Astrocyte of the spinal cord (primary cell): ENCODE data around the gene KLF7.

Source experiments
- DNase-seq: peaks from one replicate; pipeline ENCODE4 v3.0.0; 2011; ENCODE audit warnings: low read depth, low spot score
- H3K4me3 ChIP-seq: 2 replicates; pipeline ENCODE4 v1.5.1; 2011; ENCODE audit warnings: low read depth, mild to moderate bottlenecking, low read length, moderate library complexity
- in situ Hi-C: cut with HindIII; loops from 2 replicates; pipeline ENCODE4 v1.10.0; 2017; ENCODE audit warnings: low sequenced_read_pairs
- TF ChIP-seq, protein P1 (sequence below): IDR thresholded peaks from 2 replicates; pipeline ENCODE4 v1.5.1; 2012; ENCODE audit warnings: low read depth, mild to moderate bottlenecking, low read length, inconsistent platforms

Gene KLF7

GRCh38 chr2:207136874-207137273 is 28.9 kb downstream of the KLF7 start:
- in situ Hi-C loops, result no loop called here
- TF ChIP-seq, protein P1, sequence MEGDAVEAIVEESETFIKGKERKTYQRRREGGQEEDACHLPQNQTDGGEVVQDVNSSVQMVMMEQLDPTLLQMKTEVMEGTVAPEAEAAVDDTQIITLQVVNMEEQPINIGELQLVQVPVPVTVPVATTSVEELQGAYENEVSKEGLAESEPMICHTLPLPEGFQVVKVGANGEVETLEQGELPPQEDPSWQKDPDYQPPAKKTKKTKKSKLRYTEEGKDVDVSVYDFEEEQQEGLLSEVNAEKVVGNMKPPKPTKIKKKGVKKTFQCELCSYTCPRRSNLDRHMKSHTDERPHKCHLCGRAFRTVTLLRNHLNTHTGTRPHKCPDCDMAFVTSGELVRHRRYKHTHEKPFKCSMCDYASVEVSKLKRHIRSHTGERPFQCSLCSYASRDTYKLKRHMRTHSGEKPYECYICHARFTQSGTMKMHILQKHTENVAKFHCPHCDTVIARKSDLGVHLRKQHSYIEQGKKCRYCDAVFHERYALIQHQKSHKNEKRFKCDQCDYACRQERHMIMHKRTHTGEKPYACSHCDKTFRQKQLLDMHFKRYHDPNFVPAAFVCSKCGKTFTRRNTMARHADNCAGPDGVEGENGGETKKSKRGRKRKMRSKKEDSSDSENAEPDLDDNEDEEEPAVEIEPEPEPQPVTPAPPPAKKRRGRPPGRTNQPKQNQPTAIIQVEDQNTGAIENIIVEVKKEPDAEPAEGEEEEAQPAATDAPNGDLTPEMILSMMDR, result no peak
- no peak overlapping the region for H3K4me3 ChIP-seq
- DNase-seq, result no peak

- TF ChIP-seq, protein P1, result no peak
- no peak overlapping the region for H3K4me3 ChIP-seq
- no peak for DNase-seq
- in situ Hi-C loops, result no loop called here
Measured at GRCh38 chr2:207135801-207136457, 29.8 kb downstream of the KLF7 start.

GRCh38 chr2:207135340-207135739 is 30.4 kb downstream of the KLF7 start:
- no peak overlapping the region for H3K4me3 ChIP-seq
- in situ Hi-C loops, result no loop called here
- TF ChIP-seq, protein P1, result no peak
- DNase-seq, result peak; percentile 53

GRCh38 chr2:207133820-207134519 is 31.8 kb downstream of the KLF7 start:
- DNase-seq, result peak; percentile 93
- in situ Hi-C loops, result no loop called here
- H3K4me3 ChIP-seq, result no peak overlapping the region
- TF ChIP-seq, protein P1, result no peak

DNA sequence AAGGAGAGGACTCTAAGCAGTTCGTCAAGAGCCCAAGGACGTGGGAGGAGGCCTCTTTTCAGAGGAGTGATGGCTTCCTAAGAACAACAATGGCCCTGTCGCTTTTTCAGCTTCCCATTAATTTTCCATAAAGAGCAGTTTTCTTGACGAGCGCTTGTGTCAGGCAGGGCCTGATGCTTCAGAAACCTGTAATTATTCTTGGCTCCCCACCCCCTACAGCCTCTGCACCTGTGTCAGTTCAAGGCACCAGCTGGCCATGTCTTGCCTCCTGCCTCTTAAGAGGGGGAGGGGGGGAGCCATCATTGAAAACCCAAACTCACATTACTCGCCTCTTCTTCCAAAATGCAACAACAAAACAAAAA is 32.3 kb downstream of the KLF7 start:
- no peak for DNase-seq
- TF ChIP-seq, protein P1, result no peak
- no peak overlapping the region for H3K4me3 ChIP-seq
- in situ Hi-C loops, result no loop called here

DNA sequence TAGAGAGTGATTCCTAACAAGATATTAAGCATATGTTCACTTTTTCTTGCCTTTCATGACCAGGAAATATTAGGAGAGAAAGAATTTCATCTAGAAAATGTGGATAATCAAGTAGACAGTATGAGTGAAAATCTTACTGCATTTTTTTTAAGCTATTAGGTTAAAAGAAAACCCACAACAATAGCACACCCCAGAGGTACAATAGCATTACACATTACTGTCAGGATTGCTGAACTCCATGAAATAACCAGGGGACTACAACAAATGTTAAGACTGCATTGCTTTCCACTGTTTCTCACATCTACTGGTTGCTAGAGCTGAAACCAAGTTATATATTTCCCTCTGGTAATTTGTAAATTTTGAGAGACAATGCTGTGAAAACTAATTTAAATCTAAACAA is 33.7 kb downstream of the KLF7 start:
- in situ Hi-C loops, result no loop called here
- TF ChIP-seq, protein P1, result no peak
- DNase-seq, result peak; percentile 29
- no peak overlapping the region for H3K4me3 ChIP-seq
